A549 (cell line): ENCODE data around the gene SMPD2. TPM values are rescaled to one million over a fixed set of nuclear protein-coding genes. Genes with fewer than 3 reads are reported as not detected.

Source experiments
- ATAC-seq, 2 experiments: fragments of 200-7000 bp in 1 of 2; fragments of >200 bp in 1 of 2; cut with Nextera tagmentation in 1 of 2; cut with Tn5 transposase in 1 of 2; 3 replicates each; pipeline versions ENCODE4 v1.8.0 to v1.9.1; 2018 to 2020; ENCODE audit warnings: mild to moderate bottlenecking in 1 of 2, moderate library complexity in 1 of 2
- CTCF ChIA-PET: fragments of 300-600 bp; sonication (Branson Sonifier 250); formaldehyde crosslinking; extraction: SDS; loops from one replicate; lab custom pipeline; 2021; ENCODE audit warnings: antibody characterized with exemption, inconsistent platforms; lab: Yijun Ruan, JAX
- POLR2A ChIA-PET: fragments of 350-600 bp; formaldehyde crosslinking; extraction: SDS; loops from one replicate; lab custom pipeline; 2021; ENCODE audit warnings: antibody characterized with exemption, inconsistent platforms; lab: Yijun Ruan, JAX
- DNase-seq, 2 experiments: peaks; one replicate each; pipeline versions ENCODE4 v3.0.0 to v3.0.0-alpha.2; 2011 to 2016; ENCODE audit warnings: low read depth in 1 of 2, low spot score in 1 of 2
- FAIRE-seq: peaks from 2 replicates; lab custom pipeline; 2011; peaks lifted over from hg19 to GRCh38; lab: Jason Lieb, UNC
- H3K27ac ChIP-seq, 2 experiments: fragments of >200 bp; sonication (Bioruptor Twin); formaldehyde crosslinking; 3 replicates each; pipeline ENCODE4 v1.5.1; 2016 to 2017
- H3K4me1 ChIP-seq: fragments of >200 bp; sonication (Bioruptor Twin); formaldehyde crosslinking; 3 replicates; pipeline ENCODE4 v1.6.1; 2016
- H3K4me2 ChIP-seq: fragments of >200 bp; sonication (Bioruptor Twin); formaldehyde crosslinking; 3 replicates; pipeline ENCODE4 v1.6.1; 2016
- H3K4me3 ChIP-seq: fragments of >200 bp; sonication (Bioruptor Twin); formaldehyde crosslinking; 3 replicates; pipeline ENCODE4 v1.5.1; 2016
- H3K9me3 ChIP-seq: fragments of >200 bp; sonication (Bioruptor Twin); formaldehyde crosslinking; 3 replicates; pipeline ENCODE4 v1.6.1; 2016
- CBX2 ChIP-seq: fragments of 200-600 bp; sonication (generic); IDR thresholded peaks from 2 replicates; pipeline ENCODE4 v1.6.1; 2016; ENCODE audit warnings: low read depth, mild to moderate bottlenecking, borderline replicate concordance
- CHD2 ChIP-seq: fragments of 150-350 bp; IDR thresholded peaks from 2 replicates; pipeline ENCODE4 v1.6.1; 2014; ENCODE audit warnings: low read length; ENCODE audit not compliant: partially characterized antibody
- EHF ChIP-seq: fragments of 250-450 bp; sonication (Bioruptor Pico); IDR thresholded peaks from 2 replicates; pipeline ENCODE4 v1.5.0; 2020; ENCODE audit warnings: mild to moderate bottlenecking
- EP300 ChIP-seq, 2 experiments: fragments of >200 bp; sonication (Bioruptor Twin); formaldehyde crosslinking; IDR thresholded peaks; 2 replicates in 1 of 2; 3 replicates in 1 of 2; pipeline ENCODE4 v1.6.1; 2016 to 2017
- HES2 ChIP-seq: fragments of >200 bp; sonication (Bioruptor Twin); formaldehyde crosslinking; IDR thresholded peaks from 2 replicates; pipeline ENCODE4 v1.6.1; 2016
- HEYL ChIP-seq: fragments of 250-450 bp; sonication (Bioruptor Pico); IDR thresholded peaks from 2 replicates; pipeline ENCODE4 v1.8.0; 2021; ENCODE audit warnings: mild to moderate bottlenecking, moderate library complexity
- HOXA7 ChIP-seq: fragments of 250-450 bp; sonication (Bioruptor Pico); IDR thresholded peaks from 2 replicates; pipeline ENCODE4 v1.5.0; 2020; ENCODE audit warnings: mild to moderate bottlenecking, moderate library complexity
- MAFK ChIP-seq: fragments of 450-650 bp; IDR thresholded peaks from 2 replicates; pipeline ENCODE4 v1.6.1; 2014; ENCODE audit not compliant: partially characterized antibody
- MAZ ChIP-seq: fragments of 150-350 bp; IDR thresholded peaks from 2 replicates; pipeline ENCODE4 v1.6.1; 2014; ENCODE audit warnings: antibody characterized with exemption, low read depth, low read length, borderline replicate concordance
- PBX3 ChIP-seq: IDR thresholded peaks from 2 replicates; pipeline ENCODE4 v1.6.1; 2012
- PHF8 ChIP-seq: fragments of 200-600 bp; sonication (generic); IDR thresholded peaks from 2 replicates; pipeline ENCODE4 v1.6.1; 2016; ENCODE audit warnings: low read depth, mild to moderate bottlenecking, antibody characterized with exemption, moderate library complexity, borderline replicate concordance
- POLR2A ChIP-seq: IDR thresholded peaks from 2 replicates; pipeline ENCODE4 v1.6.1; 2012; ENCODE audit warnings: mild to moderate bottlenecking, low read length
- RARB ChIP-seq: fragments of 250-450 bp; sonication (Bioruptor Pico); IDR thresholded peaks from 2 replicates; pipeline ENCODE4 v1.8.0; 2021; ENCODE audit warnings: mild to moderate bottlenecking, moderate library complexity
- SMC3 ChIP-seq: fragments of >200 bp; sonication (Bioruptor Twin); formaldehyde crosslinking; IDR thresholded peaks from 3 replicates; pipeline ENCODE4 v1.6.1; 2018; ENCODE audit warnings: inconsistent platforms
- ZC3H11A ChIP-seq: fragments of 450-650 bp; IDR thresholded peaks from 2 replicates; pipeline ENCODE4 v1.6.1; 2014; ENCODE audit warnings: antibody characterized with exemption, mild to moderate bottlenecking
- ZSCAN20 ChIP-seq: fragments of 250-450 bp; sonication (Bioruptor Pico); IDR thresholded peaks from 2 replicates; pipeline ENCODE4 v1.8.0; 2022; ENCODE audit warnings: mild to moderate bottlenecking, moderate library complexity
- WGBS: methylation state at CpG from one replicate; pipeline ENCODE4 v1.1.6; 2017; ENCODE audit errors: missing lambda C conversion rate; 5-methylcytosine and 5-hydroxymethylcytosine counted together
- polyA plus RNA-seq, 4 experiments: library from polyadenylated mRNA; depleted of rRNA in 3 of 4; stranded (reverse); fragments of >200 nt; fragmentation: RNase III in 1 of 4; extraction: RNeasy Plus Mini Kit Qiagen cat#74134 plus additional on column Dnase treatment in 1 of 4; gene quantifications; 2 replicates in 3 of 4; 3 replicates in 1 of 4; pipeline ENCODE4 v1.2.3, GENCODE V29; 2011 to 2017
- TF ChIP-seq, protein P1 (sequence below): fragments of 250-450 bp; sonication (Bioruptor Pico); IDR thresholded peaks from 2 replicates; pipeline ENCODE4 v1.5.0; 2021; ENCODE audit warnings: mild to moderate bottlenecking, moderate library complexity, borderline replicate concordance

The SMPD2 gene
- polyA plus RNA-seq, 2 of the 4 experiments (the other 2 are of a cell fraction): 9.6 to 10.0 TPM

- TF ChIP-seq PHF8: no peak
- TF ChIP-seq MAZ: no peak
- TF ChIP-seq RARB (CRISPR knock-in tag): no peak
- no peak for TF ChIP-seq ZSCAN20 (CRISPR knock-in tag)
- TF ChIP-seq EP300 (IDR thresholded peaks at IDR 0.05): no peak
- no peak for TF ChIP-seq SMC3
- no peak for TF ChIP-seq ZC3H11A
- no peak for TF ChIP-seq PBX3
- TF ChIP-seq CHD2: no peak
- no peak for TF ChIP-seq EHF
- no peak for TF ChIP-seq CBX2
- no peak for TF ChIP-seq HES2
- TF ChIP-seq, protein P1, sequence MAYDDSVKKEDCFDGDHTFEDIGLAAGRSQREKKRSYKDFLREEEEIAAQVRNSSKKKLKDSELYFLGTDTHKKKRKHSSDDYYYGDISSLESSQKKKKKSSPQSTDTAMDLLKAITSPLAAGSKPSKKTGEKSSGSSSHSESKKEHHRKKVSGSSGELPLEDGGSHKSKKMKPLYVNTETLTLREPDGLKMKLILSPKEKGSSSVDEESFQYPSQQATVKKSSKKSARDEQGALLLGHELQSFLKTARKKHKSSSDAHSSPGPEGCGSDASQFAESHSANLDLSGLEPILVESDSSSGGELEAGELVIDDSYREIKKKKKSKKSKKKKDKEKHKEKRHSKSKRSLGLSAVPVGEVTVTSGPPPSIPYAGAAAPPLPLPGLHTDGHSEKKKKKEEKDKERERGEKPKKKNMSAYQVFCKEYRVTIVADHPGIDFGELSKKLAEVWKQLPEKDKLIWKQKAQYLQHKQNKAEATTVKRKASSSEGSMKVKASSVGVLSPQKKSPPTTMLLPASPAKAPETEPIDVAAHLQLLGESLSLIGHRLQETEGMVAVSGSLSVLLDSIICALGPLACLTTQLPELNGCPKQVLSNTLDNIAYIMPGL: no peak
- TF ChIP-seq HOXA7 (CRISPR knock-in tag): no peak
- no peak for FAIRE-seq
- CTCF ChIA-PET: no interaction called here
Measured at GRCh38 chr6:109490713-109491112, 50.2 kb downstream of the SMPD2 start.

GRCh38 chr6:109491207-109491938, 50.8 kb downstream of the SMPD2 start:
- TF ChIP-seq HEYL (CRISPR knock-in tag) (no peak), MAFK (peak; percentile 17), MAZ (no peak), POLR2A (no peak)
- no peaks in the 10 kb centered on the region for H3K9me3 ChIP-seq
- no peak overlapping the region for H3K4me2 ChIP-seq
- H3K4me3 ChIP-seq: no peak overlapping the region
- WGBS: 42% methylated on average over 5 of the region's 5 CpGs
- DNase-seq (no peak), FAIRE-seq (no peak), ATAC-seq (peak in 1 of 2 experiments; percentile 47; a peak in 2 of 6 replicates)
- ChIA-PET POLR2A (no interaction called here), CTCF (interaction anchor here (1.0 kb wide), 1 partner anchor 50 kb away, joined by 3 read pairs; no protein-coding TSS in a partner anchor)
- H3K4me1 ChIP-seq: no peaks in the 10 kb centered on the region
- no peak overlapping the region for H3K27ac ChIP-seq

More at GRCh38 chr6:109490713-109491112, 50.2 kb downstream of the SMPD2 start:
- WGBS: 41% methylated on average over 2 of the region's 2 CpGs
- DNase-seq (no peak), ATAC-seq (no peak)
- POLR2A ChIA-PET: no interaction called here
- Histone ChIP-seq H3K27ac (no peak overlapping the region), H3K9me3 (no peaks in the 10 kb centered on the region), H3K4me2 (no peak overlapping the region), H3K4me3 (no peak overlapping the region), H3K4me1 (0 out of 3 replicates have a peak, but pooled peaks cover 7% of the 10 kb centered on the region)

Other genes with a start within 250 kb of the SMPD2 start
- gene CD164, start 58.3 kb upstream of the SMPD2 start, polyA plus RNA-seq (2011; rRNA removed): 171 and 174 TPM in 2 replicates
- 90.4 to 94.0 TPM (median 91.1 TPM) in 3 replicates for gene CD164, start 58.3 kb upstream of the SMPD2 start, polyA plus RNA-seq (2017; fragmentation: RNase III; extraction: RNeasy Plus Mini Kit Qiagen cat#74134 plus additional on column Dnase treatment)
- 4.4 and 5.0 TPM in 2 replicates for gene PPIL6, start 96 bp upstream of the SMPD2 start, polyA plus RNA-seq (2011; rRNA removed)
- gene PPIL6, start 96 bp upstream of the SMPD2 start, polyA plus RNA-seq (2017; fragmentation: RNase III; extraction: RNeasy Plus Mini Kit Qiagen cat#74134 plus additional on column Dnase treatment): 1.6 to 2.7 TPM (median 2.0 TPM) in 3 replicates
- 14.1 and 14.9 TPM in 2 replicates for gene MICAL1, start 15.0 kb downstream of the SMPD2 start, polyA plus RNA-seq (2011; rRNA removed)
- 13.4 to 20.3 TPM (median 16.9 TPM) in 3 replicates for gene MICAL1, start 15.0 kb downstream of the SMPD2 start, polyA plus RNA-seq (2017; fragmentation: RNase III; extraction: RNeasy Plus Mini Kit Qiagen cat#74134 plus additional on column Dnase treatment)
- 5.2 and 5.4 TPM in 2 replicates for gene ZBTB24, start 42.5 kb downstream of the SMPD2 start, polyA plus RNA-seq (2011; rRNA removed)
- 4.3 to 4.5 TPM (median 4.5 TPM) in 3 replicates for gene ZBTB24, start 42.5 kb downstream of the SMPD2 start, polyA plus RNA-seq (2017; fragmentation: RNase III; extraction: RNeasy Plus Mini Kit Qiagen cat#74134 plus additional on column Dnase treatment)